ENCODE measurements around the gene HSPB7. TPM values are rescaled to one million over a fixed set of nuclear protein-coding genes. Genes with fewer than 3 reads are reported as not detected.

HSPB7 gene
- total and polyA plus RNA-seq, 2 of the 8 experiments (the other 6 are each of a cell fraction or from before 2014, with no cell fraction given): not detected

- TF ChIP-seq CHD7 (IDR thresholded peaks at IDR 0.05; ENCODE audit: insufficient replicate concordance, low read length): no peak
- no peak for TF ChIP-seq HDAC6 (IDR thresholded peaks at IDR 0.05; ENCODE audit: low read depth, low read length)
- TF ChIP-seq EZH2 (IDR thresholded peaks at IDR 0.05; ENCODE audit: low read depth, low read length, severe bottlenecking): no peak
- TF ChIP-seq TBP (IDR thresholded peaks at IDR 0.05; ENCODE audit: low read depth, low read length): no peak
- no peak for TF ChIP-seq CEBPB (IDR thresholded peaks at IDR 0.05; ENCODE audit: low read depth, low read length)
- no peak for TF ChIP-seq CHD1 (IDR thresholded peaks at IDR 0.05; ENCODE audit: low read depth, low read length)
- TF ChIP-seq BCL11A (IDR thresholded peaks at IDR 0.05; ENCODE audit: low read depth in 2 of 2, low read length in 2 of 2): no peak
Measured at GRCh38 chr1:15988856-15989736, 28.7 kb downstream of the HSPB7 start (continued).
